ENCODE results near the gene FOXP1. TPM values are rescaled to one million over a fixed set of nuclear protein-coding genes. Genes with fewer than 3 reads are reported as not detected.

FOXP1 gene
- total RNA-seq, 2 experiments from 2014 or later: 493 to 508 TPM

- peak overlapping the region; percentile 86 for H3K27ac Mint-ChIP-seq
- POLR2A ChIA-PET: interaction anchor here (1.3 kb wide), 1 partner anchor 30 kb away, joined by 5 read pairs; no protein-coding TSS in a partner anchor
- no peak overlapping the region for H3K4me3 Mint-ChIP-seq
Observed at GRCh38 chr3:71031181-71031580, 552.3 kb downstream of the FOXP1 start.

GRCh38 chr3:71030748-71031147 is 552.8 kb downstream of the FOXP1 start:
- TF ChIP-seq, protein P1, sequence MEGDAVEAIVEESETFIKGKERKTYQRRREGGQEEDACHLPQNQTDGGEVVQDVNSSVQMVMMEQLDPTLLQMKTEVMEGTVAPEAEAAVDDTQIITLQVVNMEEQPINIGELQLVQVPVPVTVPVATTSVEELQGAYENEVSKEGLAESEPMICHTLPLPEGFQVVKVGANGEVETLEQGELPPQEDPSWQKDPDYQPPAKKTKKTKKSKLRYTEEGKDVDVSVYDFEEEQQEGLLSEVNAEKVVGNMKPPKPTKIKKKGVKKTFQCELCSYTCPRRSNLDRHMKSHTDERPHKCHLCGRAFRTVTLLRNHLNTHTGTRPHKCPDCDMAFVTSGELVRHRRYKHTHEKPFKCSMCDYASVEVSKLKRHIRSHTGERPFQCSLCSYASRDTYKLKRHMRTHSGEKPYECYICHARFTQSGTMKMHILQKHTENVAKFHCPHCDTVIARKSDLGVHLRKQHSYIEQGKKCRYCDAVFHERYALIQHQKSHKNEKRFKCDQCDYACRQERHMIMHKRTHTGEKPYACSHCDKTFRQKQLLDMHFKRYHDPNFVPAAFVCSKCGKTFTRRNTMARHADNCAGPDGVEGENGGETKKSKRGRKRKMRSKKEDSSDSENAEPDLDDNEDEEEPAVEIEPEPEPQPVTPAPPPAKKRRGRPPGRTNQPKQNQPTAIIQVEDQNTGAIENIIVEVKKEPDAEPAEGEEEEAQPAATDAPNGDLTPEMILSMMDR (IDR thresholded peaks at IDR 0.05): no peak
- H3K4me1 ChIP-seq (ENCODE audit: insufficient read depth, low read length): peaks cover 44% of the 10 kb centered on the region
- H3K9me3 ChIP-seq (ENCODE audit: control insufficient read depth in 1 of 2, insufficient read depth in 1 of 2, low read length in 2 of 2): no peaks in the 10 kb centered on the region
- peak overlapping the region in 1 of 2 donors; percentile 47 for H3K27ac ChIP-seq (ENCODE audit: low read depth in 1 of 2, low read length in 2 of 2)
- H3K36me3 ChIP-seq (ENCODE audit: insufficient read depth, low read length): peaks cover 72% of the 10 kb centered on the region
- H3K4me3 ChIP-seq (ENCODE audit: low read length): no peak overlapping the region
- ChIA-PET CTCF (interaction anchor here (0.7 to 1.0 kb wide), 2 partner anchors 15 to 23 kb away, joined by 3 to 4 read pairs; no protein-coding TSS in a partner anchor), POLR2A (interaction anchor here (1.3 kb wide), 1 partner anchor 31 kb away, joined by 5 read pairs; no protein-coding TSS in a partner anchor)
- Mint-ChIP-seq H3K4me1 (ENCODE audit: low read depth) (peaks cover 97% of the 10 kb centered on the region), H3K27me3 (no peaks in the 10 kb centered on the region), H3K27ac (peak overlapping the region; percentile 86), H3K4me3 (no peak overlapping the region), H3K36me3 (ENCODE audit: low read depth) (peaks cover 97% of the 10 kb centered on the region), H3K9me3 (no peaks in the 10 kb centered on the region)
- ATAC-seq (ENCODE audit: poor library complexity): no peak
- H3K27me3 ChIP-seq (ENCODE audit: control insufficient read depth in 1 of 2, insufficient read depth in 2 of 2, low read length in 2 of 2): no peaks in the 10 kb centered on the region
- intact Hi-C loops (cut with DNase I, micrococcal nuclease): loop anchor here in 1 of 2 experiments (2.0 kb wide), 1 partner anchor 16 kb away; no protein-coding TSS in a partner anchor
- no peak for DNase-seq

More at GRCh38 chr3:71031181-71031580, 552.3 kb downstream of the FOXP1 start:
- Mint-ChIP-seq H3K27me3 (no peaks in the 10 kb centered on the region), H3K4me1 (ENCODE audit: low read depth) (peaks cover 97% of the 10 kb centered on the region), H3K36me3 (ENCODE audit: low read depth) (peaks cover 97% of the 10 kb centered on the region), H3K9me3 (no peaks in the 10 kb centered on the region)
- Histone ChIP-seq H3K27ac (ENCODE audit: low read depth in 1 of 2, low read length in 2 of 2) (peak overlapping the region in 1 of 2 donors; percentile 47), H3K4me3 (ENCODE audit: low read length) (no peak overlapping the region), H3K36me3 (ENCODE audit: insufficient read depth, low read length) (peaks cover 76% of the 10 kb centered on the region), H3K9me3 (ENCODE audit: control insufficient read depth in 1 of 2, insufficient read depth in 1 of 2, low read length in 2 of 2) (no peaks in the 10 kb centered on the region), H3K4me1 (ENCODE audit: insufficient read depth, low read length) (peaks cover 43% of the 10 kb centered on the region), H3K27me3 (ENCODE audit: control insufficient read depth in 1 of 2, insufficient read depth in 2 of 2, low read length in 2 of 2) (no peaks in the 10 kb centered on the region)
- TF ChIP-seq, protein P1 (IDR thresholded peaks at IDR 0.05): no peak
- ATAC-seq (ENCODE audit: poor library complexity) (no peak), DNase-seq (no peak)
- CTCF ChIA-PET: interaction anchor here (0.7 to 1.0 kb wide), 2 partner anchors 15 to 22 kb away, joined by 3 to 4 read pairs; no protein-coding TSS in a partner anchor
- intact Hi-C loops (cut with DNase I, micrococcal nuclease): loop anchor here in 1 of 2 experiments (2.0 kb wide), 1 partner anchor 16 kb away; no protein-coding TSS in a partner anchor

GRCh38 chr3:71029770-71030169 is 553.8 kb downstream of the FOXP1 start:
- Histone ChIP-seq H3K27me3 (ENCODE audit: control insufficient read depth in 1 of 2, insufficient read depth in 2 of 2, low read length in 2 of 2) (no peaks in the 10 kb centered on the region), H3K9me3 (ENCODE audit: control insufficient read depth in 1 of 2, insufficient read depth in 1 of 2, low read length in 2 of 2) (no peaks in the 10 kb centered on the region), H3K4me1 (ENCODE audit: insufficient read depth, low read length) (peaks cover 47% of the 10 kb centered on the region), H3K27ac (ENCODE audit: low read depth in 1 of 2, low read length in 2 of 2) (no peak overlapping the region), H3K36me3 (ENCODE audit: insufficient read depth, low read length) (peaks cover 70% of the 10 kb centered on the region), H3K4me3 (ENCODE audit: low read length) (no peak overlapping the region)
- ChIA-PET POLR2A (no interaction called here), CTCF (interaction anchor here (0.6 kb wide), 1 partner anchor 35 kb away, joined by 3 read pairs; no protein-coding TSS in a partner anchor)
- Mint-ChIP-seq H3K27ac (peak overlapping the region; percentile 86), H3K4me3 (no peak overlapping the region), H3K4me1 (ENCODE audit: low read depth) (peaks cover 97% of the 10 kb centered on the region), H3K27me3 (no peaks in the 10 kb centered on the region), H3K9me3 (no peaks in the 10 kb centered on the region), H3K36me3 (ENCODE audit: low read depth) (peaks cover 97% of the 10 kb centered on the region)
- TF ChIP-seq, protein P1 (IDR thresholded peaks at IDR 0.05): no peak
- ATAC-seq (ENCODE audit: poor library complexity) (no peak), DNase-seq (no peak)
- intact Hi-C loops (cut with DNase I, micrococcal nuclease): loop anchor here in 1 of 2 experiments (2.0 kb wide), 1 partner anchor 17 kb away; no protein-coding TSS in a partner anchor
